HG02943 (cell line): ENCODE measurements around the gene CXCL14.

Source experiments
- ATAC-seq: cut with Tn5 transposase; IDR thresholded peaks from one replicate; pipeline ENCODE4 v1.9.1; 2021; ENCODE audit warnings: mild to moderate bottlenecking, low read depth, moderate library complexity; ENCODE audit not compliant: unreplicated experiment

Gene CXCL14

DNA sequence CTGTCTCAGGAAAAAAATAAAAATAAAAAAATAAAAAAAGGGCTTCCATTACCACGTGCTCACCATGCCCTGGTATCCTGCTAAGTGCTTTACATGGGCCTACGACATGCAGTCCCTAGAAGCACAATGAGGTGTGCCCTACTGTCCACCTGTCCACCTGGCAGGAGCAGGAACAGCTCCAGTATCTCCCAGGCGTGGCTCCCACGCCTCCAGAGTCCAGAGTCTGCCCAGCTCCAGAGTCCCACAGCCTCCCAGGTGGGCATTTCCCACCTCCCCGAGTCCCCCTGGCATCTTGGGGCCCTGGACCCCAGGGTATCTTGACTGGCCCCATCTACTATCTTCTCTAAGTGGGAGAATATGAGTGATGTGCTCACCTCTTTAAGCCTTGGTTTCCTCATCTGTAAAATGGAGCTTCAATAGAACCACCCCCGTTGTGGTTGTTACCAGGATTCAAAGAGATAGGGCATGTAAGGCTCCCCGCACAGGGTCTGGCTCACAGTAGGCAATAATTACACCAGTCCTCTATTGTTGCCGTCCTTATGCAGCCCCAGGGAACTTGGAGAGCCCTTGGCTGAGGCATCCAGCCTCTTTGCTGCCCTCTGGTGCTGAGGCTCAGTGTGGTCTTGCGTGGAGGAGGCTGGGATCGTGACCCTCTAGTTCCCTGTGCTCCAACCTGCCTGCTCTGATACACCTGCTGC lies 8.9 kb downstream of the CXCL14 start:
- ATAC-seq, result no peak

DNA sequence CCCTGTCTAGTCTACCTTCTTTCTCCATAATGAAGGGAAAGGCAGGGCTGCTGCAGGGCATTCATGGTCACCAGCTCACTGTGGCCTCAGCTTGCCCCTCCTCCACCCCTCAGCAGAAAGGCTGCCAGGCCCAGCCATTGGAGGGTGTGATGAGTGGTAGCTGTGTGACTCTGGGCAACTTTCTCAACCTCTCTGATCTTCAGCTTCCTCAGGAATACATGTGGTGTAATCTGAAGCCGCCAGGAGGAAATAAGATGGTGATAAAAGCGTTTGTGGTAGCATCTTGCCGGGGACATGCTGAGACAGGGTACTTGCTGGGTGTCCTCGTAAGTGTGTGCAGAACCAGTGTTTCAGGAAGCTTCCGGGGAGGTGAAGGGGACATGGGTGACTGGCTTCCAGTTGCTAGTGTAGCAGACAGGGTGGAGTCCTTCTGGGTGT lies 9.8 kb downstream of the CXCL14 start:
- no peak for ATAC-seq

DNA sequence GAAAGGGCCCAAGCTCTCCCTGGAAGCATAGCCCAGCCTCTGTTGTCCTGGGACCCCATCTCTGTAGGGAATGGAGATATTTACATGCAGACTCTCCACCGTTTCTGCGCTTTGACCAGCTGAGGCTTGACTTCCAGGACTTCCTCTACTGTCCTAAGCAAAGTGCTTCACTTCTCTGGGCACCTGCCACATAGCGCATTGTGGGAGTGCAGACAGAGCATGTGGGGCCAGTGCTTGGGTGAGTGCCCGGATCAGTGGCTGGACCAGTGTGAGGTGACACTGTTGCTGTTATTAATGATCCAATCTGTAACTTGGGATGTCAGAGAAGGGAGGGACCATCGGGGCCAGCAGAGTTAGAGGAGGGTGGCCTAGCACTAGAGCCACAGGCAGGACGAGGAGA lies 10.5 kb downstream of the CXCL14 start:
- no peak for ATAC-seq

DNA sequence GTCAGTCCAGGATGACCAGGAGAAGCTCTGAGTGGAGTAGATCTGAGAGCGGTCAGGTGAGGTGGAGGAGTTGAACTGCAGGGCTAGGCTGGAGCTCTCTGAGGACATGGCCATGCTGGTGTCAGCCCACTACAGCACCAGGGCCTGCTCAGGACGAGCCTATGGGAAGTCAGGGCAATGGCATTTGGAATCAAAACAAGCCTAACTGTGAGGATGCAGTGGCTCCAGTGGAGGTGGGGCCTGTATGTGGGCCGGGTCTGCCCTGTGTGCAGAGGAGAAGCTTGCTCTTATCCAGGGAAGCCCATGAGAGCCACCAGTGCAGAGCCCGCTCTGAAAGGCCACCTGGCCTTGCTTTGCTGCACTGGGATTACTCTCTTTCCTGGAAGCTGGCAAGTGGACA lies 11.1 kb downstream of the CXCL14 start:
- ATAC-seq, result no peak

DNA sequence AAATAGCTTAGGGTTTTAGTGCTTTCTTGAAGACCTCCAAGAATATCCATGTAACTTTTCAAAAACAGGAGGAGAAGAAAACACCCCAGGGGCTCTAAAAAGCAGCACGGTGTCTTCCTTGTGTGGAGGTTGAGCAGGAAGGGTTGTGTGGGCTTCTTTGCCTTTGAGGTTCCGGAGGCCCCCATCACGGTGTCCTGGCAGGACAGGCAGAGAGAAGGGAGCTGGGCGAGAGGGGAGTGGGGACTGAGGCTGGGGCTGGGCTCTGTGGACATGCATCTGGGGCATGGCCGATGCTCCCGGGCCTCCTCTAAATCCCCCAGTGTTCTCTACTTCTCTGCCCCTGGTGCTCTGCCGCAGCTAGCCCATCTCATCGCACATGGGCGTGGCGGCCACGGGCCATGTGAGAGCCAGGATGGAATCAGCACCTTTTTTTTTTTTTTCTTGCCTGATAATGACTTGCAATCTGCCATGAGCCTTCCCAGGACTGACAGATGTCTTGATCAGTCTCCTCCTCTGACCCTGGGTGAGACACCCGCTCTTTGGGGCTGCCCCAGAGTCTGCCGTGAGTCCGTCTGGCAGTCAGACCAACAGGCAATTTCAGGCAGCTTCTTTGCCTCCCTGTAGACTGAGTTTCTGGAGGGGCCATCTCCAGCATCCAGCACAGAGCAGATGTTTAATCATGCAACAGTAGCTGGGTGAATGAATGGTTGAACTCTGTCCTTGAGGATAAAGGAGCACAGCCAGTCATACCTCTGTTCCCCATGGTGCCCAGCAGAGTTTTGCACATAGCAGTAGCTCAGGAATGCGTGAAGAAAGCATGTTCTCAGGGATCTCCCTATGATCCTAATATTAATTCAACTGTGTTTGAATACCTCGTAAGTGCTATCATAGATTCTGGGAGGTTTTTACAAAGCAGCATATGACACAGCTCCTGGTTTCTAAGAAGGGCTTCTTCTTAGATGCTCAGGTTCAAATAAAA lies 12.1 kb downstream of the CXCL14 start:
- no peak for ATAC-seq

DNA sequence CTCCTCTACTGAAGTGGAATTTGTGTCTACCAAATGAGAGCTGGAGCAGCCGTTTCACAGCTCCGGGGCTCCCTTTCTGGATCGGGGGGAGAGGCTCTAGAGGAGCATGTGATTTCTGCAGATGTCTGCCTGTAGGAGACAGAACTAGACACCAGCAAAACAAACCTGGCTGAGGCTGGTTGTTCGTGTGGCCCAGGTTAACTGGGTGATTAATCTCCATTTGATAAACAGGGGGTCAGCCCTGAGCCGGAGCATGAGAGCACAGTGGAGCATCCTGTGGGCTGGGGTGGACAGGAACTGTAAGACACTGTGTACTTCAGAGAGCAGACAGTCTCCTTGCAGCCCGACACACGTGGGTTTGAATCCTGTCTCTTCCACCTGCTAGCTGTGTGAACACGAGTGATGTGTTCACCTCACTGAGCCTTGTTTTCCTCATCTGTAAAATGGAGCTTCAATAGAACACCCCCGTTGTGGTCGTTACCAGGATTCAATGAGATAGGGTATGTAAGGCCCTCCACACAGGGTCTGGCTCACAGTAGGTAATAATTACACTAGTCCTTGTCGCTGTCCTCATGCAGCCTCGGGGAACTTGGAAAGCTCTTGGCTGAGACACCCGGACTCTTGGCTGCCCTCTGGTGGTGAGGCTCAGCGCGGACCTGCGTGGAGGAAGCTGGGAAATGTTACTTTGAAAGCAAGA lies 12.9 kb downstream of the CXCL14 start:
- no peak for ATAC-seq

DNA sequence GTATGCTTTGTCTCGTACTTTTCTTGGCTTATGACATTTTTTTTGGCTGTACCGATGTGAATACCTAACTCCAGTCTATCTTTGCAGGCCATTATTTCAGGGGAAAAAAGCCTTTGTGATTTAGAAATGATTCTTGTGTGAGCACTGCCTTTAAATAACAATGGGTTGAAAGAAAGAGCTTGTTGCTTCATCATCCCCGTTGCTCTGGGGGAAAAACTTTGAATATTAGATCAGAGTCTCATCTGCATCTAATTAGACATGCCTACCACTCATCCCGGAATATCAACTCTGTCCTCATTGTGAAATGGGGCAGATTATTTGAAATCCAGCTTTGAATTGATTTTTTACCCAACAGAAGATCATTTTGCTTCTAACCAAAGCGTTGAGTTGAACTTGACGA lies 13.5 kb downstream of the CXCL14 start:
- no peak for ATAC-seq

DNA sequence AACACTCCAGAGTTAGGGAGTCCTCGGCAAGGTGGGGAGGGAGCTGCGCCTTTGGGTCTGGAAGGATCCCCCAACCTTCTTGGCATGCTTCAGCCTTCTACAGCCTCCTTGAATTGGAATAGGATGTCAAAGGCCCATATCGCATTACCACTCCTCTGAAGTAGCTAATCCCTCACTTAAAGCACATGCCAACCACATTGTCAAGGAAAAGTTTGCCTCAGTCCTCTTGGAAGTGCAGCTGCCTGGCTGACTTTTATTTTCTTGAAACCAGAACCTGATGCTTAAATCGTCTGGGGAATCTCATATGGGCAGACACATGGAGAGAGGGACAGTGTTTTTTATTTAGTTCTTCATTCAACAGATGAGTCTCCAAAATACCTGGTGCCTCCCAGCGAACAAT lies 14.5 kb downstream of the CXCL14 start:
- ATAC-seq, result no peak

DNA sequence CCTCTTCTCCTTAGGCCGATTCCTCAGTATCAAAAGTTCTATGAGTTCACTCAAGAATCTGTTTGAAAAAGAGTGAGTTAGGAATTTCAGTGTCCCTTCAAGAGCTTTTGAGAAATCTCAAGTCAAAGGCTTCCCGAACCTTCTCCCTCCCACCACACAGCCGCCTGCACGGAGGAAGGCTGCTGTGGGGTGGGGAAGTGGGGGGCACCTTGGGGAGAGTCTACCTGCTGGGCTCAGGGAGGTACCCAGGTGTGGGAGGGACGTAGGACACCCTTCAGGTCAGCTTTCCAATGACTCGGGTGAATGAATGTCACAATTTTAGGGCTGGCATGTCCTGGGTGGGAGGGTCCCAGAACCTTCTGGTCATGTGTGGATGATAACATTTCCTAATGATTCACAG lies 17.5 kb downstream of the CXCL14 start:
- no peak for ATAC-seq

DNA sequence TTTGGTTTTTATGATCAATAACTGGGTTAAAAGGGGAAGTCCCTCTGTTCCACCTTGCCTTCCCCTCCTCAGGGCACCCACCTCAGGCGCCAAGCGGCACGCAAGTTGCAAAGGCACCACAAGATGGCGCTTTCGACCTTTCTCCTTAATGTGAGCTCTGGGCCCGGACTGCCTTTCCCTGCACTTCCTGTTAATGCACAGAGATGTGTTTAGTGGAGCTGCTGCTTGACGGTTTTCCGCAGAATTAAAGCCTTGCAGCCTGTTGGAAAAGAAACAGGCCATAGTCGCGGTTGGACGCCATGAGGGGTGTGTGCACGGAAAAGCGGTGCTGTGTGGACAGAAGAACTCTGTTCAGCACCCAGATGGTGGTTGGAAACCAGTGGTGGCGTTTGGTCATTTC lies 17.9 kb downstream of the CXCL14 start:
- ATAC-seq, result peak; percentile 90

DNA sequence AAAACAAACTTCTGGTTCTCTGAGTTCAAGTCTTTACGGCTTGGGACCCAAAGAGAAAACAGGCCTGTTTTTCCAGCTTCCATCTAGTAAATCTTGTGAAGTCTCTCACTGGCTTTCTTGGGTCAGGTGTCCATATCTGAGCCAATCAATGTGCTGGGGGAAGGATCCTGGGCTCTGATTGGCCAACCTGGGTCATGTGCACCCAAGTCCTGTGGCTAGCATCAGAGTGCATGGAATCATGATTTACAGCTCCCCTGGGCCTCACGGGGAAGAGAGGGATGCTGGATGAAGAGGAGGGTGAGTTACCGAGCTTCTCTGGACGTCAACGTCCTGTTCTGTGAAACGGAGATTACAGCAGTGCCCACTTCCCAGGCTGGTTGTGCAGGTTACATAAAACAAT lies 19.4 kb downstream of the CXCL14 start:
- ATAC-seq, result no peak

DNA sequence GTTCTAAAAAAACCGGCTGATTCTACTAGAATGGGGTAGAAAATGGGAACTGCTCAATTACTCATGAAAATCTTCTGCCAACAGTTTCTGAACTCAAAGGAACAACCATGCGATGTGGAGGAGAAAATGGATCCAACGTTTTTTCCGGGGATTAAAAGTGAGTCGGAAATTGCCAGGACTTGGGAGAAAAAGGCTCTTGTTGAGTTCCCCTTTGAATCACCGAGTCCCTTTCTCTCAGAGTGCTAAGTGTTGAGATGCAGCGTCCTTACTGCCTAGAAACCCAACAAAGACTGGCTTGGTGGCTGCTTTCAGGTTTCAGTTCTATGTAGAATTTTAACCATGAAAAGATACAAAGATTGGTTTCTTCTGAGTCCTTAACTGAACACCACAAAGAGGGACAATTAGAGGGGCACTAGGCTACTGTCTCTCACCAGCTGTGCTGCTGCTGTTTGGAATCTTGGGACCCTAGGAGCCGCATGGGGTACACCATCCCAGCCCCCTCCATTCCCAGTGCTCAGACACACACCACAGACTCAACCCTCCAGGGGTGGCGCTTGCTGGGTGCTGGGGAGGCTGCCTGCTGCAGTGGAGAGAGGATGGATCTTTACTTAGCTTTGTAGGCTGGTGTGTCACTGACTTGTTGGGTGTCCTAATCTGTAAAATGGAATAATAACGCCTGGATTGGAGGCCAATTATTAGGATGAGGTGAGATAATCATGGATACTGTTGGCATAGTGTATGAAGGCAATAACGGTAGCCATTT lies 21.5 kb downstream of the CXCL14 start:
- no peak for ATAC-seq

DNA sequence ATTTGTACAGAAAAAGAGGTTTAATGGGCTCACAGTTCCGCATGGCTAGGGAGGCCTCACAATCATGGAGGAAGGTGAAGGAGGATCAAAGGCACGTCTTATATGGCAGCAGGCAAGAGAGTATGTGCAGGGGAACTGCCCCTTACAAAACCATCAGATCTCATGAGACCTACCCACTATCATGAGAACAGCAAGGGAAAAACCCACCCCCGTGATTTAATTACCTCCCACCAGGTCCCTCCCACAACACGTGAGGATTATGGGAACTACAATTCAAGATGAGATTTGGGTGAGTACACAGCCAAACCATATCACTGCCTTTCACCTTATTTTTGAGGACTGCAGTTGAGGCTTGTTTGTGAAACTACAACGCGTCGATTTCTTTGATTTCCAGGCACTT lies 22.2 kb downstream of the CXCL14 start:
- no peak for ATAC-seq

DNA sequence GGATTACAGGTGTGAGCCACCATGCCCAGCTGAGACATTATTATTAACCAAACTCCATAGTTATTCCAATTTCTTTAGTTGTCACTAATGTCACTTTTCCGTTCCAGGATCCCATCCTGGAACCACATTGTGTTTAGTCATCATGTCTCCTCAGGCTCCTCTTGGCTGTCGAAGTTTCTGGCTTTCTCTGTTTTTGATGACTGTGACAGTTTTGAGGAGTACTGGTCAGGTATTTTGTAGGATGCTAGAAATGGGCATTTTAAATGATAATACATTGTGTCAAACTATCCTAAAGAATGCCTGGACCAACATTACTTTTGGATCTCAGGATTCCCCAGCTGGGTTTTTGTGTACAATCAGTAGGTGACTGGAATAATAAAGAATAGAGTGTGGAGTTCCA lies 23.3 kb downstream of the CXCL14 start:
- ATAC-seq, result no peak

DNA sequence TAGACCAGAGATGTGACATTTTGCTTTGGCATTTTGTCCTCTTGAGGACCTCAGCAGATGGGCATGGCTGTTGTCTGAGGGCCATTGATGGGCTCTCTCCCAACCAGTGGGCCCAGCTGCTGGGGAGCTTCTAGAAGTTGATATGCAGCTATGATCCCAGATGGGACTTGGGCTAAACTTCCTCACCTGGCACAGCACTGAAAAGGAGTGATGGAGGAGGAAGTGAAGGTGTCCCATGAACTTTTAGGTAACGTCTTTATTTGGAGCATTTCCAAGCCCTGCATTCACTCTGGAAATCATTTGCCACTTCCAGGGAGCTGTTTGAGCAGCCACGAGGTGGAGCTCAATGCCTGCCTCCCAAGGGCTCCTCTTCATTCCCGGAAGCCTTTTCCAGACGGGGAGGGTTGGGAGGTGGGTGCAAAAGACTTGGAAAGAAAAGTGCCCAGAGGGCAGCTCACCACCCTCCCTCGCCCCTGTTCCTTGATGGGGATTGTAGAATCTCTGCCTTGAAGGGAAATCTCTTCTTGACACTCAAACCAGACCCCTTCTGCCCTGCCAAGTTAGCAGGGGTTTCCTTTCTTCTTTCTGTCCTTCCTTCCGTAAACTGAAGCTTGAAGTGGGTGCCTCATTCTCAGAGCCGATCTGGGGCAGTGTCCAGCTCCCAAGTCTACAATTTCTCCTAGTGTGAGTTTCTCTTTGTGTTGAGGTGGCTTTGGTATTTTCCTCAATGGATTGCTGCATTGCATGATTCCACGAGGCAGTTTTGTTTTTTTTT lies 24.9 kb downstream of the CXCL14 start:
- ATAC-seq, result no peak

DNA sequence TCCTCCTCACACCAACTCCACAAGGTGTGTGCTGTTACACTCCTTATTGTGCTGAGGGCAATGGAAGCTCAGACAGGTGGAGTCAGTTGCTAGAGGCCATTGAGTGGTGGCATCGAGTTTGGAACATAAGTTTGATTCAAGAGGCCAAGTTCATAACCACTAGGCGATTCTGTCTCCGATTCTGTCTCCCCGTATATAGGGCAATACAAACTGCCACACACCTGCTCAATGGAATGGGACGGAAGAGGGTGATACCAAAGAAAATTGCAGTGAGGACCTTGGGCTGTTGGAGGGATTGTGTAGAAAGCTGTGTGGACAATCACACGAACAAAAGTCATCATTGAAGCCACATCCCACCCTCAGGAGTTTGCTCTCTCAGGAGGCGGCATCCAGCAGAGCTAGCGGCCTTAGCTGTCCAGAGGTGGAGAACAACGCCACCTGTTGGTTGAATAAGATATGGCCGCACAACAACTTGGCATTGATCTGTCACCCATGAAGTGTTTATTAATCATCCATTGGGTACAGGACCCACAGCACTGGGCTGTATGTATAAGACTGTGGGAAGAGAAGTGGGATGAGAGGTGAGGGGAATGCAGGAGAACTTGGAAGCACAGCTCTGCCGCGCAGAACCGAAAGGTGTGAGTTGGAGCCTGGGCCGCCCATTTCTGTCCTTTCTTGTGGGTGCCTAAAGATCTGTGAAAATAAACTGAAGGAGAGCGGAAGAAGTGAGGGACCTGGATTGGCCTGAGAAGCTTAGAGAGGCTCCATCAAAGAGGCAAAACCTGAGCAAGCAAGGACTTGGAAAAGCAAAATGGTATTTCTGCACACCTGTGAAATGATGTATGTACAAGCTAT lies 27.0 kb downstream of the CXCL14 start:
- ATAC-seq, result peak; percentile 61

DNA sequence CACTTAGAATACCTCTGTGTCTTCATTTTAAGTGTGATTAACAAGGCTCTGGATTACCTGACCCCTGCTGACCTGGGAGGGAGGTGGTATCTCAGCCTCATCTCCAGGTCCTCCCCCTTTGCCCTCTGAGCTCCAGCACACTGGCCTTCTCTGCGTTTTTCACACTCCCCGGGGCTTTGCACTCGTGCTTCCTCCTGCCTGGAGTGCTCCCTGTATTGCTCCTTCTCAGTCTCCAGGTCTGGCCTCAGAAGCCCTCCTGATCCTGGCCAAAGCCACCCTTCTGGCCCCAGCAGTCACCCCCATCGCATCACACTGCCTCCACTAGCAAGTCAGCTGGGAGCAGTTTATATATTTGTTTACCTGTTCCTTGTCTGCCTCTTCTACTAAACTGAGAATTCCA lies 29.4 kb downstream of the CXCL14 start:
- no peak for ATAC-seq

DNA sequence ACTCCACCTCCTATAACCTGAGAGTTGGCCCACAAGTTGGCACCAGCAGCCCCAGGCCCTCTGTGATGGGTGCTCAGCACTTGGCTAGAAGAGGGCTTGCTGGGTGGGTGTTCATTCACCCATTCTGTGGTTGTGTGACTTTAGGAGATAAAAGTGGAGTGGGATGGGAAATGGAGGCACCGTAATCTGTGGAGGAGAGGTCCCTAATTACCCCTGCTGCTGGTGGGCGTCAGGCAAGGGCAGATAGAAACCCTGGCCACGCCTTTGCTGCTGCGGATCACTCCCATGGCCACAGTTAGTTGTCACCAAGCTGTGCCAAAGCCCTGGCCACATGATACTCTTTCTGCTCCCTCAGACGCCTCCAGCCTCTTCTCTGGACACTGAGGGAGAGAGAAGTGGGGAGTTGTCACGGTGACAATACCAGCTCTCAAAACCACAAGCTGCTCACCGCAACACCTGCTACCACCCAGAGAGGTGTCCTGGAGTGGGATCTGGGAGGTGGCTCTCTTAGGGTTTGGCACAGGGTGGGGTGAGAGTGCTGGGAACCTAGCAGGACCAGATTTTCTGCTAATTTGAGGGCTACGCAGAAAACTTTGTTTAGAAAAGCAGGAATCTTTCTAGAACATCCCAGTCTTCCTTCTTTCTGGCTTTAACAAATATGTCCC lies 31.1 kb downstream of the CXCL14 start:
- no peak for ATAC-seq
